Trophoblast cell (in vitro differentiated cells and primary cell): Measurements from ENCODE around the gene METAP1D.

Source experiments
- DNase-seq, 2 donors: peaks; one replicate each; pipeline ENCODE4 v3.0.0-alpha.2; 2016
- H2AFZ ChIP-seq: 2 replicates; pipeline ENCODE4 v1.6.1; 2013; ENCODE audit warnings: low read length, moderate library complexity, mild to moderate bottlenecking; ENCODE audit not compliant: insufficient read depth, poor library complexity
- H2AK5ac ChIP-seq: 2 replicates; pipeline ENCODE4 v1.6.1; 2013; ENCODE audit warnings: mild to moderate bottlenecking, low read length
- H2BK120ac ChIP-seq: 2 replicates; pipeline ENCODE4 v1.6.1; 2013; ENCODE audit warnings: low read length, mild to moderate bottlenecking, moderate library complexity; ENCODE audit not compliant: insufficient read depth, poor library complexity
- H2BK12ac ChIP-seq: 2 replicates; pipeline ENCODE4 v1.6.1; 2013; ENCODE audit warnings: mild to moderate bottlenecking, low read length, moderate library complexity
- H2BK5ac ChIP-seq: 2 replicates; pipeline ENCODE4 v1.6.1; 2013; ENCODE audit warnings: low read length, low read depth, moderate library complexity, mild to moderate bottlenecking; ENCODE audit not compliant: poor library complexity
- H3K14ac ChIP-seq: 2 replicates; pipeline ENCODE4 v1.6.1; 2013; ENCODE audit warnings: mild to moderate bottlenecking, low read length
- H3K18ac ChIP-seq: 2 replicates; pipeline ENCODE4 v1.6.1; 2013; ENCODE audit warnings: mild to moderate bottlenecking, low read length
- H3K23ac ChIP-seq: 2 replicates; pipeline ENCODE4 v1.6.1; 2013; ENCODE audit warnings: low read length
- H3K27ac ChIP-seq: 2 replicates; pipeline ENCODE4 v1.5.1; 2013; ENCODE audit warnings: low read depth, mild to moderate bottlenecking, inconsistent platforms, low read length, moderate library complexity
- H3K27me3 ChIP-seq: 2 replicates; pipeline ENCODE4 v1.6.1; 2013; ENCODE audit warnings: inconsistent platforms, mild to moderate bottlenecking, low read length, moderate library complexity; ENCODE audit not compliant: insufficient read depth
- H3K36me3 ChIP-seq, 2 experiments: 1 replicate in 1 of 2; 2 replicates in 1 of 2; pipeline ENCODE4 v1.6.1; 2013; ENCODE audit warnings: low read length in 2 of 2, mild to moderate bottlenecking in 2 of 2, moderate library complexity in 1 of 2; ENCODE audit not compliant: insufficient read depth in 2 of 2, control insufficient read depth in 1 of 2
- H3K4ac ChIP-seq: 2 replicates; pipeline ENCODE4 v1.6.1; 2013; ENCODE audit warnings: low read depth, mild to moderate bottlenecking, low read length, moderate library complexity
- H3K4me1 ChIP-seq, 2 experiments: 1 replicate in 1 of 2; 2 replicates in 1 of 2; pipeline ENCODE4 v1.6.1; 2013; ENCODE audit warnings: low read length in 2 of 2, mild to moderate bottlenecking in 2 of 2, moderate library complexity in 1 of 2; ENCODE audit not compliant: insufficient read depth in 2 of 2, control insufficient read depth in 1 of 2
- H3K4me2 ChIP-seq: 2 replicates; pipeline ENCODE4 v1.6.1; 2013; ENCODE audit warnings: inconsistent platforms, mild to moderate bottlenecking, low read length, moderate library complexity
- H3K4me3 ChIP-seq: 2 replicates; pipeline ENCODE4 v1.5.1; 2013; ENCODE audit warnings: mild to moderate bottlenecking, low read depth, low read length, inconsistent platforms
- H3K79me1 ChIP-seq: one replicate; pipeline ENCODE4 v1.6.1; 2013; ENCODE audit warnings: low read length
- H3K79me2 ChIP-seq: 2 replicates; pipeline ENCODE4 v1.6.1; 2013; ENCODE audit warnings: low read length, mild to moderate bottlenecking; ENCODE audit not compliant: control insufficient read depth, insufficient read depth, poor library complexity
- H3K9ac ChIP-seq: 2 replicates; pipeline ENCODE4 v1.6.1; 2013; ENCODE audit warnings: mild to moderate bottlenecking, low read length
- H3K9me3 ChIP-seq: 2 replicates; pipeline ENCODE4 v1.6.1; 2013; ENCODE audit warnings: low read depth, mild to moderate bottlenecking, control low read depth, inconsistent platforms, low read length; ENCODE audit not compliant: insufficient read depth
- H4K12ac ChIP-seq: 2 replicates; pipeline ENCODE4 v1.6.1; 2013; ENCODE audit warnings: low read depth, mild to moderate bottlenecking, low read length, moderate library complexity
- H4K8ac ChIP-seq: 2 replicates; pipeline ENCODE4 v1.6.1; 2013; ENCODE audit warnings: low read depth, mild to moderate bottlenecking, low read length, moderate library complexity
- H4K91ac ChIP-seq: one replicate; pipeline ENCODE4 v1.6.1; 2013; ENCODE audit warnings: low read depth, mild to moderate bottlenecking, low read length, moderate library complexity
- WGBS: extraction: QIAGEN DNeasy Blood & Tissue Kit; methylation state at CpG from one replicate; pipeline ENCODE4 v1.1.7; 2013; ENCODE audit warnings: missing lambda C conversion rate; ENCODE audit not compliant: insufficient read length, insufficient coverage; ENCODE audit errors: extremely low coverage; 5-methylcytosine and 5-hydroxymethylcytosine counted together

Gene METAP1D

GRCh38 chr2:172021955-172022354, 22.2 kb downstream of the METAP1D start:
- H3K9ac ChIP-seq = no peak overlapping the region
- no peaks in the 10 kb centered on the region for H3K9me3 ChIP-seq
- WGBS = no CpG with 5 or more reads among the region's 5 CpGs

DNA sequence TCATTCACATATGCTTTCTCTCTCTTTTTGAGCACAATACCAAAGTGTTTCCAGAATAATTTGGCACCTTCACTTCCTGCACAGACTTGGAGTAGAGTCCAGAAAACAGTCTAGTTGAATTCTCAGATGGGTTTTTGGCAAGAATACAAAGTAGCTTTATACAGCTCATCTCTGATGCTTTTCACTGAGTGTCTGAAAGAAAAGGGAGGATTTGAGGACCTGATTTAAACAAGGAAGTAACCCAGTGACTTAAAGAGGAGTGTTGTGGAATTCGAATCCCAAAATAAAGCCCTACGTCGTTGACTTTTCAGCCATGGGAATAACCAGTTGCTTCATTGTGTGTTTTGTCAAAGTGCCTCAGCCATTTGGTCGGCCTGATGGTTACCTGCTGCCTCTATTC, 31.8 kb downstream of the METAP1D start:
- no peak overlapping the region for H2AK5ac ChIP-seq
- no peak overlapping the region for H3K9ac ChIP-seq
- no peak overlapping the region for H3K14ac ChIP-seq
- H3K79me1 ChIP-seq = no peaks in the 10 kb centered on the region
- H3K9me3 ChIP-seq = no peaks in the 10 kb centered on the region
- no peak overlapping the region for H4K91ac ChIP-seq
- H3K4me3 ChIP-seq = no peak overlapping the region
- H3K4ac ChIP-seq = no peak overlapping the region
- no peaks in the 10 kb centered on the region for H3K27me3 ChIP-seq
- WGBS = no CpG with 5 or more reads among the region's 4 CpGs
- H3K23ac ChIP-seq = no peak overlapping the region
- H3K79me2 ChIP-seq = no peaks in the 10 kb centered on the region
- H3K4me2 ChIP-seq = no peak overlapping the region
- H4K12ac ChIP-seq = no peak overlapping the region
- no peak for DNase-seq
- H2BK12ac ChIP-seq = no peak overlapping the region
- no peak overlapping the region for H4K8ac ChIP-seq
- H3K18ac ChIP-seq = no peak overlapping the region
- H2BK120ac ChIP-seq = no peak overlapping the region
- H2AFZ ChIP-seq = no peak overlapping the region
- peaks cover 3 to 4% of the 10 kb centered on the region in 2 experiments for H3K4me1 ChIP-seq
- H3K27ac ChIP-seq = no peak overlapping the region
- H2BK5ac ChIP-seq = no peak overlapping the region
- H3K36me3 ChIP-seq = no peaks in the 10 kb centered on the region

More at GRCh38 chr2:172021955-172022354, 22.2 kb downstream of the METAP1D start:
- Histone ChIP-seq H3K27ac (peak overlapping the region; percentile 66), H3K4me1 (peaks cover 3 to 9% of the 10 kb centered on the region in 2 experiments), H4K12ac (no peak overlapping the region), H3K79me1 (no peaks in the 10 kb centered on the region), H2BK12ac (no peak overlapping the region), H3K4me2 (peak overlapping the region; percentile 10), H2BK120ac (peak overlapping the region; percentile 33), H3K27me3 (no peaks in the 10 kb centered on the region), H3K18ac (no peak overlapping the region), H4K8ac (peak overlapping the region; percentile 29), H3K36me3 (no peaks in the 10 kb centered on the region), H3K4ac (no peak overlapping the region), H3K4me3 (no peak overlapping the region), H4K91ac (no peak overlapping the region), H3K23ac (no peak overlapping the region), H2AK5ac (no peak overlapping the region), H3K79me2 (no peaks in the 10 kb centered on the region), H3K14ac (no peak overlapping the region), H2AFZ (no peak overlapping the region), H2BK5ac (peak overlapping the region; percentile 4)
- DNase-seq = no peak

GRCh38 chr2:172038121-172038520, 38.4 kb downstream of the METAP1D start:
- Histone ChIP-seq H3K79me2 (no peaks in the 10 kb centered on the region), H3K4me3 (no peak overlapping the region), H2AFZ (no peak overlapping the region), H3K4ac (no peak overlapping the region), H3K9me3 (no peaks in the 10 kb centered on the region), H3K14ac (no peak overlapping the region), H3K18ac (no peak overlapping the region), H4K91ac (no peak overlapping the region), H2BK120ac (no peak overlapping the region), H3K9ac (no peak overlapping the region), H2BK12ac (no peak overlapping the region), H3K36me3 (no peaks in the 10 kb centered on the region), H3K4me1 (no peaks in the 10 kb centered on the region), H2BK5ac (no peak overlapping the region), H4K12ac (no peak overlapping the region), H3K79me1 (no peaks in the 10 kb centered on the region), H4K8ac (no peak overlapping the region), H3K23ac (no peak overlapping the region), H3K4me2 (no peak overlapping the region), H3K27ac (no peak overlapping the region), H3K27me3 (no peaks in the 10 kb centered on the region), H2AK5ac (no peak overlapping the region)
- DNase-seq = no peak
- no CpG with 5 or more reads among the region's 3 CpGs for WGBS

GRCh38 chr2:172038604-172039003, 38.9 kb downstream of the METAP1D start:
- no CpG with 5 or more reads among the region's 2 CpGs for WGBS
- H3K14ac ChIP-seq = no peak overlapping the region

More at GRCh38 chr2:172038604-172039003, 38.9 kb downstream of the METAP1D start:
- H3K23ac ChIP-seq = no peak overlapping the region
- no peak overlapping the region for H2BK12ac ChIP-seq
- H3K27me3 ChIP-seq = no peaks in the 10 kb centered on the region
- H3K4ac ChIP-seq = no peak overlapping the region
- no peaks in the 10 kb centered on the region for H3K79me1 ChIP-seq
- H3K4me3 ChIP-seq = no peak overlapping the region
- H3K36me3 ChIP-seq = no peaks in the 10 kb centered on the region
- H4K12ac ChIP-seq = no peak overlapping the region
- no peak overlapping the region for H4K8ac ChIP-seq
- no peaks in the 10 kb centered on the region for H3K4me1 ChIP-seq
- H3K9me3 ChIP-seq = no peaks in the 10 kb centered on the region
- no peaks in the 10 kb centered on the region for H3K79me2 ChIP-seq
- H3K27ac ChIP-seq = no peak overlapping the region
- no peak overlapping the region for H3K4me2 ChIP-seq
- no peak overlapping the region for H4K91ac ChIP-seq
- no peak overlapping the region for H2BK5ac ChIP-seq
- no peak overlapping the region for H2AFZ ChIP-seq
- no peak overlapping the region for H2AK5ac ChIP-seq
- H3K18ac ChIP-seq = no peak overlapping the region
- no peak overlapping the region for H2BK120ac ChIP-seq
- no peak for DNase-seq
- H3K9ac ChIP-seq = no peak overlapping the region
